Spleen (tissue), 7 donors: ENCODE results near the gene IPO4.

ENCODE experiments used
- POLR2A ChIP-seq, 3 donors: fragments of 450-650 bp; IDR thresholded peaks; one replicate each; pipeline ENCODE4 v1.5.1; 2017; ENCODE audit warnings: antibody characterized with exemption in 3 of 3, mild to moderate bottlenecking in 1 of 3
- TF ChIP-seq, protein P1 (sequence below), 11 experiments: fragments of 200-600 bp in 7 of 11; fragments of 450-650 bp in 4 of 11; sonication (generic) in 4 of 11; IDR thresholded peaks in 8 of 11; conservative IDR thresholded peaks in 3 of 11; 1 replicate in 7 of 11; 2 replicates in 4 of 11; pipeline versions ENCODE4 v1.4.0 to v1.8.0; 2016 to 2021; ENCODE audit warnings: antibody characterized with exemption in 11 of 11, inconsistent platforms in 4 of 11, mild to moderate bottlenecking in 1 of 11
- donor health status: DM: no; HTN: no; CAD: no; lungs with moderate emphysema.
- donor health status: DM: no; HTN: no; CAD: no.
- donor health status: DM: no; HTN: no; CAD: no.

DNA sequence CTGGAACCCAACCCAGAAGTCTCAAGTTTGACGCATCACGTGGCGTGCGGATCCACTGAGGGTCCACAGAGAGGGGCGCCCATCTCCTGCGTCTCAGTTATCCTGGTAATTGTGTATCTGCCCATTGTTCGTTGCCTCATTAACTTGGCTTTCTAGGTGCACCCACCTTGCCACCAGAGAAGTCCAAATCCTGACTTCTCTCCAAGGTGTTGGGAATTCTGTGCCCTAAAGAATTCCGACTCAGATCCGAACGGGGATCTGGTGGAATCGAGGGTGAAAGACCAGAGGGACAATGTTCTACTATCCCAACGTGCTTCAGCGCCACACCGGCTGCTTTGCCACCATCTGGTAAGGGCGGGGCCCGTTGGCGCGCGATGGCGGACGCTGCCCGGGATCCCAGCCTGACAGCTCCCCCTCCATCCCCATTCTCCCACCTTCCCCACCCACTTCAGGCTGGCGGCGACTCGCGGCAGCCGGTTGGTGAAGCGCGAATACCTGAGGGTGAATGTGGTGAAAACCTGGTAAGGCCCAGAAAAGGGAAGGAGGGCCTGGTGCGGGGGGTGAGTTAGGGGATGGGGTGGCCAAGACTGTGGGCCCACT lies 16.3 kb downstream of the IPO4 start:
- TF ChIP-seq POLR2A (IDR thresholded peaks at IDR 0.05): no peak
- TF ChIP-seq, protein P1, sequence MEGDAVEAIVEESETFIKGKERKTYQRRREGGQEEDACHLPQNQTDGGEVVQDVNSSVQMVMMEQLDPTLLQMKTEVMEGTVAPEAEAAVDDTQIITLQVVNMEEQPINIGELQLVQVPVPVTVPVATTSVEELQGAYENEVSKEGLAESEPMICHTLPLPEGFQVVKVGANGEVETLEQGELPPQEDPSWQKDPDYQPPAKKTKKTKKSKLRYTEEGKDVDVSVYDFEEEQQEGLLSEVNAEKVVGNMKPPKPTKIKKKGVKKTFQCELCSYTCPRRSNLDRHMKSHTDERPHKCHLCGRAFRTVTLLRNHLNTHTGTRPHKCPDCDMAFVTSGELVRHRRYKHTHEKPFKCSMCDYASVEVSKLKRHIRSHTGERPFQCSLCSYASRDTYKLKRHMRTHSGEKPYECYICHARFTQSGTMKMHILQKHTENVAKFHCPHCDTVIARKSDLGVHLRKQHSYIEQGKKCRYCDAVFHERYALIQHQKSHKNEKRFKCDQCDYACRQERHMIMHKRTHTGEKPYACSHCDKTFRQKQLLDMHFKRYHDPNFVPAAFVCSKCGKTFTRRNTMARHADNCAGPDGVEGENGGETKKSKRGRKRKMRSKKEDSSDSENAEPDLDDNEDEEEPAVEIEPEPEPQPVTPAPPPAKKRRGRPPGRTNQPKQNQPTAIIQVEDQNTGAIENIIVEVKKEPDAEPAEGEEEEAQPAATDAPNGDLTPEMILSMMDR (IDR thresholded peaks at IDR 0.05 in 8 of 11, conservative IDR thresholded peaks at IDR 0.05 in 3 of 11): no peak
